A673 (cell line): ENCODE results near the gene PSMD8. TPM values are rescaled to one million over a fixed set of nuclear protein-coding genes. Genes with fewer than 3 reads are reported as not detected.

Source experiments
- BruUV-seq: library from RNA; stranded (reverse); fragments of 400-500 nt; replicated peaks from 2 replicates; lab custom pipeline; 2021; lab: Mats Ljungman, UMichigan
- CTCF ChIA-PET: fragments of 300-600 bp; sonication (Branson Sonifier 250); formaldehyde crosslinking; loops from one replicate; lab custom pipeline; 2022; ENCODE audit warnings: antibody characterized with exemption; lab: Charles Lee
- POLR2A ChIA-PET: fragments of 300-600 bp; sonication (Branson Sonifier 250); formaldehyde crosslinking; loops from one replicate; lab custom pipeline; 2022; ENCODE audit warnings: antibody characterized with exemption; ENCODE audit not compliant: low non-redundant PET; lab: Charles Lee
- DNase-seq: peaks from one replicate; pipeline ENCODE4 v3.0.0-alpha.2; 2015; ENCODE audit warnings: low spot score
- H3K27ac ChIP-seq: fragments of 200-600 bp; sonication (generic); 2 replicates; pipeline ENCODE4 v1.5.1; 2016; ENCODE audit warnings: mixed run types, low read depth, mild to moderate bottlenecking, mixed read lengths, antibody characterized with exemption, low read length; ENCODE audit not compliant: poor library complexity, severe bottlenecking
- H3K27me3 ChIP-seq: fragments of 200-600 bp; sonication (generic); replicated peaks from 2 replicates; pipeline ENCODE4 v1.6.1; 2017; ENCODE audit warnings: mixed run types, low read depth, mild to moderate bottlenecking, mixed read lengths, antibody characterized with exemption, low read length; ENCODE audit not compliant: insufficient read depth, poor library complexity
- H3K36me3 ChIP-seq: fragments of 200-600 bp; sonication (generic); 2 replicates; pipeline ENCODE4 v1.6.1; 2016; ENCODE audit warnings: mixed run types, mild to moderate bottlenecking, mixed read lengths, antibody characterized with exemption, low read length; ENCODE audit not compliant: insufficient read depth, poor library complexity, severe bottlenecking
- H3K4me1 ChIP-seq: fragments of 200-600 bp; sonication (generic); 2 replicates; pipeline ENCODE4 v1.6.1; 2017; ENCODE audit warnings: mixed run types, mild to moderate bottlenecking, mixed read lengths, antibody characterized with exemption, low read length; ENCODE audit not compliant: insufficient read depth, poor library complexity, severe bottlenecking
- H3K4me3 ChIP-seq: fragments of 200-600 bp; sonication (generic); 2 replicates; pipeline ENCODE4 v1.5.1; 2016; ENCODE audit warnings: low read depth, mixed run types, mild to moderate bottlenecking, mixed read lengths, low read length; ENCODE audit not compliant: poor library complexity, severe bottlenecking
- H3K9me3 ChIP-seq: fragments of 200-600 bp; sonication (generic); 2 replicates; pipeline ENCODE4 v1.6.1; 2016; ENCODE audit warnings: mixed run types, low read depth, mild to moderate bottlenecking, mixed read lengths, antibody characterized with exemption, low read length; ENCODE audit not compliant: poor library complexity, severe bottlenecking
- EZH2 ChIP-seq: fragments of 200-600 bp; sonication (generic); IDR thresholded peaks from 2 replicates; pipeline ENCODE4 v1.6.1; 2017; ENCODE audit warnings: borderline replicate concordance, low read depth, mild to moderate bottlenecking, mixed read lengths, antibody characterized with exemption, low read length; ENCODE audit not compliant: poor library complexity, severe bottlenecking
- intact Hi-C: fragments of 100-400 bp; cut with micrococcal nuclease; formaldehyde crosslinking; loops from one replicate; pipeline ENCODE4 v1.10.0; 2022; ENCODE audit not compliant: unreplicated experiment
- total RNA-seq: library from RNA; stranded (reverse); gene quantifications from 2 replicates; pipeline ENCODE4 v1.2.3, GENCODE V29; 2021
- TF ChIP-seq, protein P1 (sequence below): fragments of 300-800, 200-600 bp; sonication (generic); conservative IDR thresholded peaks from 2 replicates; pipeline ENCODE4 v1.5.1; 2017; ENCODE audit warnings: low read depth, mild to moderate bottlenecking, antibody characterized with exemption, low read length, moderate library complexity, mixed read lengths

PSMD8 gene
- total RNA-seq, 1 experiment from 2014 or later, result 321 TPM

DNA sequence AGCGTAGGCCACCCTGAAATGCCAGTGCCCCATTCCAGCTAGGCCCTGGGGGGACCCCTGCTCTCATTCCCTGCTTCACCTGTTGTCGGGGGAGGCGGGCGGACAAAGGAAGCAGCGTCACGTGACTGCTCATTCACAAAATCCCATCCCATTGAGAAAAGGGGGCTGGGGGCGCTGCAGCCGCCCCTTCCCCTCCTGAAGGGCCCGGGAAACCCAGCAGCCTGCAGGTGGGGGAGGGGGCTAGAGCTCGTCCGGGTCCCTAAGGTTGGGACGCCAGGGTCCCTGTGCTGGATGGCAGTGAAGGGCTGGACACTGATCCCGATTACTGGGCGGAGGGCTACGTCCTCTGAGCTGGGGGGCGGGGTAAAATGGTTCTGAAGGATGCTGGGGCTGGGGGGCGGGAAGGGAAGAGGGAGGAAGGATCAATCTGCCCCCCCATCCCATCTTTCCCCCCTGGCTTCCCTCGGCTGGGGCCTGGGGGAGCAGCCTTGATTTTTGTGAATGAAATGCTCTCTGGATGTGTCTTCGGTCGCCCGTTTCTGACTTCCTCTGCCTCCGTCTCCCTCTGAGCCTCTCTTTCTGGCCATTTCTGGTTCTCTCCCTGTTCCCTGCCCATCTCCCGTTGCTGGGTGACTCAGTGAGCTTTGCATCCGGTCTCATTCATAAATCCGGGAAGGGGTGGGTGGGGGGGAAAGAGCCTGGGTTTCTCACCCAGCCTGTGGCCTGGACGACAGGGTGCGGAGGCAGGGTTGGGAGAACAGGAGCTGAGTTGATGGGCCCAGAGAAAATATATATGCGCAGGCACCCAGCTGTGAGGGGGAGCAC is 14.9 kb downstream of the PSMD8 start:
- CTCF ChIA-PET, result interaction anchor here (1.0 kb wide), 1 partner anchor 13 kb away, joined by 8 read pairs; the partner anchor contains the start of gene FAM98C
- TF ChIP-seq, protein P1, sequence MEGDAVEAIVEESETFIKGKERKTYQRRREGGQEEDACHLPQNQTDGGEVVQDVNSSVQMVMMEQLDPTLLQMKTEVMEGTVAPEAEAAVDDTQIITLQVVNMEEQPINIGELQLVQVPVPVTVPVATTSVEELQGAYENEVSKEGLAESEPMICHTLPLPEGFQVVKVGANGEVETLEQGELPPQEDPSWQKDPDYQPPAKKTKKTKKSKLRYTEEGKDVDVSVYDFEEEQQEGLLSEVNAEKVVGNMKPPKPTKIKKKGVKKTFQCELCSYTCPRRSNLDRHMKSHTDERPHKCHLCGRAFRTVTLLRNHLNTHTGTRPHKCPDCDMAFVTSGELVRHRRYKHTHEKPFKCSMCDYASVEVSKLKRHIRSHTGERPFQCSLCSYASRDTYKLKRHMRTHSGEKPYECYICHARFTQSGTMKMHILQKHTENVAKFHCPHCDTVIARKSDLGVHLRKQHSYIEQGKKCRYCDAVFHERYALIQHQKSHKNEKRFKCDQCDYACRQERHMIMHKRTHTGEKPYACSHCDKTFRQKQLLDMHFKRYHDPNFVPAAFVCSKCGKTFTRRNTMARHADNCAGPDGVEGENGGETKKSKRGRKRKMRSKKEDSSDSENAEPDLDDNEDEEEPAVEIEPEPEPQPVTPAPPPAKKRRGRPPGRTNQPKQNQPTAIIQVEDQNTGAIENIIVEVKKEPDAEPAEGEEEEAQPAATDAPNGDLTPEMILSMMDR, result no peak
- Histone ChIP-seq H3K36me3 (peaks cover 5% of the 10 kb centered on the region), H3K9me3 (no peaks in the 10 kb centered on the region), H3K27ac (peak overlapping the region; percentile 65), H3K4me1 (peaks cover 6% of the 10 kb centered on the region), H3K4me3 (peak overlapping the region; percentile 80), H3K27me3 (no peaks in the 10 kb centered on the region)
- POLR2A ChIA-PET, result interaction anchor here (0.6 to 0.7 kb wide), 2 partner anchors 120 to 243 kb away, joined by 4 to 6 read pairs; no protein-coding TSS in a partner anchor
- no TSS peak for BruUV-seq
- peak; percentile 76 for DNase-seq
- intact Hi-C loops, result no loop called here

DNA sequence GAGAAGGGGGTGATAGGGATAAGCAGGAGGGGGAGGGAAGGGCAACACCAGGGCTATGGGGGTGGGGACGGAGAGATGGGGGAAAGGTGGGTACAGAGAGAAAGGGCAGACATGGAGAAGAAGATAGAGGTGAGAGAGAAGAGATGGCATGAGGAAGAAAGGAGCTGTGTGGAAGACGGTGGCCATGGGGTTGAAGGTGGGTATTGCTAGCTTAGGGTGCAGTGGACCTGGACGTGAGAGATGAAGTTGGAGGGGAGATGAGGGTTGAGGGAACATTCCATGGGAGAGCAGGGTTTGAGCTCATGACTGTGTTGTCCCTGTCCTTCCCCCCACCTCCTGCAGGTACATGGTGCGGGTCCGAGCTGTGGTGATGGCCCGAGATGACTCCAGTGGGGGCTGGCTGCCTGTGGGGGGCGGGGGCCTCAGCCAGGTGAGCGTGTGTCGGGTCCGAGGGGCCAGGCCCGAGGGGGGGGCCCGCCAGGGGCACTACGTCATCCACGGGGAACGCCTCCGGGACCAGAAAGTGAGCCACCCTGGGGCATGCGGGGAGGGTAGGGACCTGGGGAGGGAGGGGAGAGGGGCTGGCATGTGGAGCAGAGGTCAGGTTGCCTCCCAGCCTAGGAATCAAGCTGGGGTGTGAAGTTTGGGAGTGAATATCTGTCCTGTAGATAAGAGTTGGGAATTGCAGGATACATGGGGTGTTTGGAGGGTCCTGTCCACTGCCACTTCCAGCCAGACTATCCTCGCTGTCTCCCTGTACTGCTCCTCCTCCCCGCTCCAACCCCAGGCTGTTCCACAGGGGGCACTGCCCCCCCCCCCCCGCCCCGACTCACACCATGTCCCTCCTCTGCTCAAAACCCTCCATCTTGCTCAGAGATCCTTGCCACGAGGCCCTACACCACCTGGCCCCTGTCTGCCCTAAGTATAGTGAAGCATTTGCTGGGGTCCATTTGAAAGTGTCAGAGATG is 15.9 kb downstream of the PSMD8 start:
- Histone ChIP-seq H3K9me3 (no peaks in the 10 kb centered on the region), H3K27ac (no peak overlapping the region), H3K27me3 (no peaks in the 10 kb centered on the region), H3K4me1 (peaks cover 6% of the 10 kb centered on the region), H3K4me3 (peak overlapping the region; percentile 80), H3K36me3 (no peaks in the 10 kb centered on the region)
- intact Hi-C loops, result no loop called here
- DNase-seq, result no peak
- POLR2A ChIA-PET, result interaction anchor here (0.7 kb wide), 1 partner anchor 121 kb away, joined by 6 read pairs; no protein-coding TSS in a partner anchor
- no peak for TF ChIP-seq EZH2
- TF ChIP-seq, protein P1, result no peak
- CTCF ChIA-PET, result interaction anchor here (0.6 to 1.0 kb wide), 2 partner anchors 13 to 510 kb away, joined by 3 to 8 read pairs; partner anchors contain the start of genes FAM98C and NFKBIB
- no TSS peak for BruUV-seq

DNA sequence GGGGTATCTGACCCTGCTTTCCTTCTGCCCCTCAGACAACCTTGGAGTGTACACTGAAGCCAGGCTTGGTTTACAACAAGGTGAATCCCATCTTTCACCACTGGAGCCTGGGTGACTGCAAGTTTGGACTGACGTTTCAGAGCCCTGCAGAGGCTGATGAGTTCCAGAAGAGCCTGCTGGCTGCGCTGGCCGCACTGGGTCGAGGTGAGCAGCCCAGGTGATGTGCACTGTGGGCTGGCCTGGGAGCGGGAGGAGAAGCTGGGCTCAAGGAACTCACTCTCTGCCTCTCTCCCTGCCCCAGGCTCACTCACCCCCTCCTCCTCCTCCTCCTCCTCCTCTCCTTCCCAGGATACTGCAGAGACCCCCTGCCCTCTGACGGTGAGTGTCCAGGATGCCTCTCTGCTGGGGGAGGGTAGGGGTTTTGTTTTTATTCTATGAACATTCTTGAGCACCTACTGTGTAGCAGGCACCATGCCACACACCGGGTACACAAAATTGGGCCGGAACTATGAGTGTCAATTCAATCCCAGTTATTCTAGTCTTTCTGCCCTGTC is 17.6 kb downstream of the PSMD8 start:
- CTCF ChIA-PET, result no interaction called here
- no TSS peak for BruUV-seq
- POLR2A ChIA-PET, result no interaction called here

More for the DNA sequence above, 17.6 kb downstream of the PSMD8 start:
- Histone ChIP-seq H3K4me3 (no peak overlapping the region), H3K27ac (no peak overlapping the region), H3K9me3 (no peaks in the 10 kb centered on the region), H3K4me1 (peaks cover 6% of the 10 kb centered on the region), H3K27me3 (no peaks in the 10 kb centered on the region), H3K36me3 (no peaks in the 10 kb centered on the region)
- TF ChIP-seq, protein P1, result no peak
- TF ChIP-seq EZH2, result no peak
- intact Hi-C loops, result no loop called here
- DNase-seq, result no peak
